GM12892 (cell line): Measurements from ENCODE around the gene CLMN.
A peak's percentile ranks its signal among the peaks of the same experiment; 100 is the strongest.

Experiments
- DNase-seq: peaks from one replicate; pipeline ENCODE4 v3.0.0; 2011; ENCODE audit not compliant: insufficient read length
- FAIRE-seq: peaks from 2 replicates; lab custom pipeline; 2011; peaks lifted over from hg19 to GRCh38; lab: Jason Lieb, UNC
- POLR2A ChIP-seq: IDR thresholded peaks from 2 replicates; pipeline ENCODE4 v1.6.1; 2011; ENCODE audit warnings: low read depth, low read length, control low read depth
- POLR2AphosphoS5 ChIP-seq: IDR thresholded peaks from 2 replicates; pipeline ENCODE4 v1.6.1; 2011; ENCODE audit warnings: low read depth, low read length, control low read depth
- TAF1 ChIP-seq: IDR thresholded peaks from 2 replicates; pipeline ENCODE4 v1.6.1; 2011; ENCODE audit warnings: low read depth, mild to moderate bottlenecking, control low read depth, low read length, borderline replicate concordance

CLMN gene

GRCh38 chr14:95163132-95163531 is 156.6 kb downstream of the CLMN start:
- FAIRE-seq = no peak
- DNase-seq = no peak
- no peak for TF ChIP-seq POLR2AphosphoS5
- TF ChIP-seq TAF1 = no peak
- no peak for TF ChIP-seq POLR2A

GRCh38 chr14:95162641-95163040 is 157.1 kb downstream of the CLMN start:
- TF ChIP-seq POLR2A = no peak
- TF ChIP-seq POLR2AphosphoS5 = no peak
- TF ChIP-seq TAF1 = no peak
- no peak for DNase-seq
- no peak for FAIRE-seq

- DNase-seq = peak; percentile 91
- peak; percentile 34; the same call in 1 of the 2 replicates for TF ChIP-seq TAF1
- TF ChIP-seq POLR2A = peak; percentile 56
- TF ChIP-seq POLR2AphosphoS5 = no peak; the same call in 1 of the 2 replicates
- peak; percentile 95 for FAIRE-seq
Measured at GRCh38 chr14:95157327-95158189, 162.2 kb downstream of the CLMN start, which contains the start of gene DICER1. DICER1 (minus strand) TSS chr14:95157529; CDS start chr14:95133458, 24,071 bp downstream.

GRCh38 chr14:95157048-95157326 is 162.7 kb downstream of the CLMN start:
- FAIRE-seq (no peak), DNase-seq (no peak)
- TF ChIP-seq TAF1 (no peak), POLR2AphosphoS5 (no peak), POLR2A (no peak)

- TF ChIP-seq POLR2A = no peak
- DNase-seq (peak; percentile 29), FAIRE-seq (no peak)
Measured at GRCh38 chr14:95156161-95157047, 163.3 kb downstream of the CLMN start.

GRCh38 chr14:95155045-95155444 is 164.7 kb downstream of the CLMN start:
- TF ChIP-seq POLR2A (no peak), POLR2AphosphoS5 (no peak), TAF1 (no peak)
- FAIRE-seq = no peak
- no peak for DNase-seq

- DNase-seq (no peak), FAIRE-seq (no peak)
- TF ChIP-seq TAF1 (no peak), POLR2AphosphoS5 (no peak), POLR2A (no peak)
Measured at GRCh38 chr14:95153866-95154265, 165.8 kb downstream of the CLMN start.

GRCh38 chr14:95151561-95151960 is 168.1 kb downstream of the CLMN start:
- FAIRE-seq = no peak
- no peak for DNase-seq
- TF ChIP-seq POLR2AphosphoS5 (no peak), POLR2A (no peak), TAF1 (no peak)

GRCh38 chr14:95150910-95151309 is 168.8 kb downstream of the CLMN start:
- TF ChIP-seq TAF1 (no peak), POLR2A (no peak), POLR2AphosphoS5 (no peak)
- DNase-seq = no peak
- FAIRE-seq = no peak

- DNase-seq (no peak), FAIRE-seq (no peak)
- TF ChIP-seq TAF1 (no peak), POLR2A (no peak), POLR2AphosphoS5 (no peak)
Measured at GRCh38 chr14:95149441-95149840, 170.3 kb downstream of the CLMN start.

- no peak for DNase-seq
- no peak for TF ChIP-seq TAF1
- TF ChIP-seq POLR2A = no peak
- no peak for TF ChIP-seq POLR2AphosphoS5
- no peak for FAIRE-seq
Measured at GRCh38 chr14:95147597-95147996, 172.1 kb downstream of the CLMN start.

GRCh38 chr14:95146079-95146771 is 173.5 kb downstream of the CLMN start:
- FAIRE-seq (peak; percentile 17), DNase-seq (no peak)
- TF ChIP-seq POLR2A = no peak

GRCh38 chr14:95144849-95145248 is 174.9 kb downstream of the CLMN start:
- DNase-seq = no peak
- no peak for FAIRE-seq
- no peak for TF ChIP-seq TAF1
- no peak for TF ChIP-seq POLR2AphosphoS5
- no peak for TF ChIP-seq POLR2A
